Fibroblast of mammary gland (primary cell): ENCODE measurements around the gene PLXNB2.
"Not testable (repeated sequence)": the region's sequence is repeated elsewhere in the genome, so short reads cannot be mapped to it uniquely, and the experiment has no call there.

Source experiments
- DNase-seq: peaks from one replicate; pipeline ENCODE4 v3.0.0-alpha.2; 2010; ENCODE audit warnings: low read depth
- H3K4me3 ChIP-seq: 2 replicates; pipeline ENCODE4 v1.5.1; 2011; ENCODE audit warnings: low read depth, mild to moderate bottlenecking, low read length, moderate library complexity; ENCODE audit not compliant: control insufficient read depth
- CTCF ChIP-seq: conservative IDR thresholded peaks from 2 replicates; pipeline ENCODE4 v1.5.1; 2011; ENCODE audit warnings: low read depth, low read length, inconsistent platforms; ENCODE audit not compliant: control insufficient read depth, insufficient read depth

The PLXNB2 gene

GRCh38 chr22:50325444-50326224, 18.2 kb upstream of the PLXNB2 start:
- TF ChIP-seq CTCF: no peak
- H3K4me3 ChIP-seq: peak overlapping the region; percentile 57
- no peak for DNase-seq

GRCh38 chr22:50323900-50324299, 16.5 kb upstream of the PLXNB2 start:
- H3K4me3 ChIP-seq: no peak overlapping the region
- no peak for TF ChIP-seq CTCF
- DNase-seq: no peak

GRCh38 chr22:50322382-50323104, 15.1 kb upstream of the PLXNB2 start:
- not testable (repeated sequence) for DNase-seq

DNA sequence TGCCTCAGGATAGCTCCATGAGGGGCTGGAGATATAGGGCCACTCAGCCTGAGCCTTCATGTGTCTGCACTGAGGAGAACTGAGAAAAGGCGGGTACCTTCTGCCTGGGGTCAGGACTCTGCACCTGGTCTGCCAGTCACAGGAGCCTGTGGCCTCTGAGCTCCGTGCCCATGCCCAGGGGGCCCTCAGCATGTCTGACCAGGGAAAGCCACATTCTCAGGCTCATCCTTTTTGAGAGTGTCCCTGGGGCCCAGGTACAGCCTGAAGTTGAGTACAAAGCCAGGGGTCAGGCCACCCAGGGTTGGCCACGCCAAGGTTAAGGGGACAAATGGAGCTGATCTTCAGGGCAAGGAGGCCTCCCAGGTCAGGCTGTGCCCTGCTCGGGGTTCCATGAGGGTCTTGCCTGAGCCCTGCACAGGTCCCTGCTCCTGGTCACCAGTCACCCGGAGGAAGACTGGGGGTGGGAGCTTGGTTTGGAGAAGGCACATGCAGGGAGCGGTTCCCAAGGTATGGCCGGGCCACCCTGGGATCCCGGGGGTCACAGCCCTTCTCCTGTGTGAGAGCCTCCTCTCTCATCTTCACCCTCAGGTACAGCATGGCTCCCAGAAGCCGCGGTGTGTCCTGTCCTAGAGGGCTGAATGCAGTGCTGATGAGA, 13.4 kb upstream of the PLXNB2 start:
- no peak for TF ChIP-seq CTCF
- H3K4me3 ChIP-seq: no peak overlapping the region
- no peak for DNase-seq

More at GRCh38 chr22:50322382-50323104, 15.1 kb upstream of the PLXNB2 start:
- H3K4me3 ChIP-seq: not testable (repeated sequence)

DNA sequence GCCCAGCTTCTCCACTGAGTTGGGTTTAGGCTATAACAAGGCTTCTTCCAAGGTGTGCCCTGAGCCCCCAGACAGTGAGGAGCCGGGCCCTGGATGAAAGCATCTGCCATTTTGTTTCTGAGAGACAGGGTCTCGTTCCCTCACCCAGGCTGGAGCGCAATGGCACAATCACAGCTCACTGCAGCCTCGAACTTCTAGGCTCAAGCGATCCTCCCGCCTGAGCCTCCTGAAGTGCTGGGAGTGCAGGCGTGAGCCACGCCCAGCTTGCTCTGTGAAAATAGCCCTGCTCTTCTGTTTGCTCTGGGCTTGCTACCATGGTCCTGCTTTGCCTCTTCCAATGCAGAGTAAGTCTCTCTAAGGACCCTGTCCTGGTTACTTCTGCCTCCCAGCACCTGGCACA, 12.7 kb upstream of the PLXNB2 start:
- DNase-seq: no peak
- no peak overlapping the region for H3K4me3 ChIP-seq
- TF ChIP-seq CTCF: no peak

GRCh38 chr22:50319503-50319951, 12.1 kb upstream of the PLXNB2 start:
- H3K4me3 ChIP-seq: no peak overlapping the region
- no peak for DNase-seq
- no peak for TF ChIP-seq CTCF
